ENCODE data around the gene PSRC1.

Gene PSRC1

DNA sequence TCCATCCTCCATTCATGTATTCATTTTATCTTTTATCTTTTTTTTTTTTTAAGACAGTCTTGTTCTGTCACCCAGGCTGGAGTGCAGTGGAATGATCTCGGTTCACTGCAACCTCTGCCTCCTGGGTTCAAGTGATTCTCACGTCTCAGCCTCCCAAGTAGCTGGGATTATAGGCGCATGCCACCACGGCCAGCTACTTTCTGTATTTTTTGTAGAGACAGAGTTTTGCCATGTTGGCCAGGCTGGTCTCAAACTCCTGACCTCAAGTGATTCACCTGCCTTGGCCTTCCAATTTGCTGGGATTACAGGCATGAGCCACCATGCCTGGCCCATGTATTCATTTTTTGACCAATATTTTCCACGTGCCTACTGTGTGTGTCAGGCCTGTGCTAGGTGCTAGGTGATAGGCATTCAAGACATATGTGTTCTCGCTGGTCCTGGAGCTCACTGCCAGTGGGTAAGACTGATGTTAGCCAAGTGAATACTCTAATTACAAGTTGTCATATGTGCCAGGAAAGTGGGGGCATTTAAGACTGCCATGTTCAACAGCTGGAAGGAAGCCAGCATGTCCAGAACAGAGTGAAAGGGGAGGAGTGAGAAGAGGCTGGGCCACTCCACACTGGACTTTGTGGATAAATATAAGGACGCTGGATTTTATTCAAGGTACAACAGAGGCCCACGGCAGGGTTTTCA, 38.9 kb downstream of the PSRC1 start:
- H3K27ac ChIP-seq, result no peak overlapping the region
- TF ChIP-seq ZFX (IDR thresholded peaks at IDR 0.05; ENCODE audit: borderline replicate concordance), result no peak

DNA sequence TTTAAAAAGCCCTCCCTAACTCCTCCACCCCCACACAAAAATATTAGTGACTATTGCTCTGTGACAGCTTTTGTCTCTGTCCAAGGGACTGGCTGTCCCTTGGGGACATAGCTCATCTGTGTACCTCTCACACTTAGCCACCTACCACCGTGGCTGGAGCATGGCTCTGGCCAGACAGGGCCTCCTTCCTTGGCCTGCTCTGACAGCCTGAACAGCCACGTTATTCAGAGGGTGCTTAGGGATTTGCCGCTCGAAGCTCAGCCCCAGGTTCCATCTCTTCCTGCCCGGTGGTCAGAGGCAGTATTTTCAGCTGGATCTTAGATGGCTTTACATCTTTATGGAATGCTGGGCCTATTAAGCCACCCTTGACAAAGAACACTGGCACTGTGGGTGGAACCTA, 39.7 kb downstream of the PSRC1 start:
- no peak for TF ChIP-seq ZFX (IDR thresholded peaks at IDR 0.05; ENCODE audit: borderline replicate concordance)
- TF ChIP-seq, protein P1, sequence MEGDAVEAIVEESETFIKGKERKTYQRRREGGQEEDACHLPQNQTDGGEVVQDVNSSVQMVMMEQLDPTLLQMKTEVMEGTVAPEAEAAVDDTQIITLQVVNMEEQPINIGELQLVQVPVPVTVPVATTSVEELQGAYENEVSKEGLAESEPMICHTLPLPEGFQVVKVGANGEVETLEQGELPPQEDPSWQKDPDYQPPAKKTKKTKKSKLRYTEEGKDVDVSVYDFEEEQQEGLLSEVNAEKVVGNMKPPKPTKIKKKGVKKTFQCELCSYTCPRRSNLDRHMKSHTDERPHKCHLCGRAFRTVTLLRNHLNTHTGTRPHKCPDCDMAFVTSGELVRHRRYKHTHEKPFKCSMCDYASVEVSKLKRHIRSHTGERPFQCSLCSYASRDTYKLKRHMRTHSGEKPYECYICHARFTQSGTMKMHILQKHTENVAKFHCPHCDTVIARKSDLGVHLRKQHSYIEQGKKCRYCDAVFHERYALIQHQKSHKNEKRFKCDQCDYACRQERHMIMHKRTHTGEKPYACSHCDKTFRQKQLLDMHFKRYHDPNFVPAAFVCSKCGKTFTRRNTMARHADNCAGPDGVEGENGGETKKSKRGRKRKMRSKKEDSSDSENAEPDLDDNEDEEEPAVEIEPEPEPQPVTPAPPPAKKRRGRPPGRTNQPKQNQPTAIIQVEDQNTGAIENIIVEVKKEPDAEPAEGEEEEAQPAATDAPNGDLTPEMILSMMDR (IDR thresholded peaks at IDR 0.05), result no peak
- no peak overlapping the region for H3K27ac ChIP-seq

DNA sequence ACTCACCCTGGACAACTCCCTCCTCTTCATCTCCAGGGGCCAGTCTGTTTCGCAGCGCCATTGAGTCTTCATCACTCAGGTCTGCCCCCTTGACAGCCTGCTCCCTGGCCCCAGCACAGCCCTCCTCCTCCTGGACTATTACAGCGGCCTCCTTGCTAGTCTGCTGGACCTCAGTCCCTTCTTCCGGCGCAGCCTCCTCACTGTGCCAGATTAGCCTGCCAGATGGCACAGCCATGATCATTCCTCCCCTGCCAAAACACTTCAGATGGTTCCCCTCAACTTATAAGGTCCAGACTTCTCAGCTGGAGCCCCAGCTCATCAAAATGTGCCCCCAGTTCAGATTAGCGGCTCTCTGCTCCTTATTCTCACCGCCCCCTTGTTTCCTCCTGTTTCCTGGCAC, 40.6 kb downstream of the PSRC1 start:
- no peak overlapping the region for H3K27ac ChIP-seq
- no peak for TF ChIP-seq ZFX (IDR thresholded peaks at IDR 0.05; ENCODE audit: borderline replicate concordance)
- TF ChIP-seq, protein P1 (IDR thresholded peaks at IDR 0.05), result no peak

DNA sequence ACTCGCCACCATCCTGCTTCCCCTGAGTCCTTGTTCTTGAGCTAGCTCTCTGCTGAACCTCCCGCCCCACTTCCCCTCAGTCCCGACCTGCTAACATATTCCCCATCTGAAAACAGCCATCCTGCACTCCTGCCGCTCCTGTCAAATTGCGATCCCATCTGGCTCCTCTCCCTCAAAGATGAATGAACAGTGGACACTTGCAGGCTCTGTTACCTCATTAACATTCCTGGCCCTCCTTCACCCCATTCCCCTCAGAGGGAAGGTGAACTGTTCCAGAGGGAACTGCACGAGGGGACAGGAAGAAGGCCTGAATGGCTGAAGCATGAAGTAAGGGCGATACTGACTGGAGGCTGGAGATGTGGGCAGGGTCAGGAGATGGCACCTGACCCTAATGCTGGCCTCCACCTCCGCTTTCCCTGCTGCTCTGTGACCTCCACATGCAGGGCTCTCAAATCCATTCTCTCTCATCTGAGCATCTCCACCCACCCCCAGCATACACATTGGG, 41.1 kb downstream of the PSRC1 start:
- TF ChIP-seq ZFX (IDR thresholded peaks at IDR 0.05; ENCODE audit: borderline replicate concordance), result no peak
- TF ChIP-seq, protein P1 (IDR thresholded peaks at IDR 0.05), result no peak

DNA sequence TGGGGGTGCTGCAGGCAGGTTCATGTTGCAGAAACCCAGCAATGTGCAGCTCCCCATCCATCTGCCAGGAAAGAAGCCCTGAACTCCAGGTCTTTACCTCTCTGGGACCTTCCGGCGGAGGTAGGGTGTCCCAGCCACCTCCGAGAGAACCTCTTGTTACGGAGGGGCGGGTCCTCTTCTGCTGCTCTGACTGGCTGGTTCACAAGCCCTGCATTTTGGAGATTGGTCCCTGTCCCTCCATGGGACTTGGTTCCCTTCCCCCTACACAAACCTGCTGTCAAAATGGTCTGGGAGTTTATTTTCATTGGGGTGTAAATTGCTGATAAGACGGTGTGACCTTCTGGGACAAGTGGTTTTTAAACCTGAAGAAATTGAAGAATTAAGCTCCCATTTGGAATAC, 41.6 kb downstream of the PSRC1 start:
- no peak for TF ChIP-seq ZFX (IDR thresholded peaks at IDR 0.05; ENCODE audit: borderline replicate concordance)
- no peak overlapping the region for H3K27ac ChIP-seq

More for the DNA sequence above, 41.1 kb downstream of the PSRC1 start:
- H3K27ac ChIP-seq, result no peak overlapping the region

DNA sequence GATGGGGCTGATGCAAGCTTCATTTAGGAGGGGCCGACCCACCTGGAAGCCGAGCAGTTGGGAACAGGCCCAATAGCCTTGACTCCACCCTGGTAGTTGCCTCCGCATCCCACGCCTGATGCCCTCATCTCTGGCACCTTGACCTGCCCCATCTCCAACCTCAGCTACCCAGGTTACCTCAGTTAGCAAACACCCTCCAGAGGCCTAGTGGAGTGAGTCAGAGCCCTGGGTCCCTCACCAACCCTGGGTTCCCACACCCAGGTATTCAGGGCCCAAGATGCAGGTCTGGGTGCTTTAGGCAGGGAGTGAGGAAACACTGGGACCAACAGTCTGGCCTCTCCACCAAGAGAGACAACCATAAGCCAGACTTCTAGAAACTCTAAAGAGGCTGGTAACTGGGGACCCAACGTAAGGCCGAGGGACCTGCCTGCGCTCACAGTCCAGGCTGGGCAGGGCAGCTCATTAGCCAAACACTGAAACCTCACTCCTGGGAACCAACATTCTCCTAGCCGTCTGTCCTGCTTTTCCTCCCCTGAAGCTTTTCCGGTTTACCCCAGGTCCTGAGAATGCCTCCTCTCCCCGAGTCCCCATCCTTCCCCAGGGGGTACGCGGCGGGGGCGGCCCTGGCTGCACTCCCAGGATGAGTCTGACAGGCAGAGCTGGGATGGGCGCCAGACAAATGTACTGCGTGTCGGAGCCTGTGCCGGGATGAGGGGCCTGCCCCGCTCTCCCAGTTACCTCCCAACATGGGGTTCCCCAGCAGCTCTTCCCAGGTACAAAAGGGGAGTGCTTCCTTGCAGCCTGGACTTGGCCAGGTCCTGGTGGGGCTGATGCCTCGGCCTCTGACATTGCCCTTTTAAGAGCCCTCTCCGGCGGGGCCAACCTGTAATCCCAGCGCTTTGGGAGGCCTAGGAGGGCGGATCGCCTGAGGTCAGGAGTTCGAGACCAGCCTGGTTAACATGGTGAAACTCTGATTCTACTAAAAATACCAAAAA, 42.5 kb downstream of the PSRC1 start:
- H3K27ac ChIP-seq, result peak overlapping the region; percentile 60
- no peak for TF ChIP-seq ZFX (IDR thresholded peaks at IDR 0.05; ENCODE audit: borderline replicate concordance)
- TF ChIP-seq, protein P1 (IDR thresholded peaks at IDR 0.05), result no peak

DNA sequence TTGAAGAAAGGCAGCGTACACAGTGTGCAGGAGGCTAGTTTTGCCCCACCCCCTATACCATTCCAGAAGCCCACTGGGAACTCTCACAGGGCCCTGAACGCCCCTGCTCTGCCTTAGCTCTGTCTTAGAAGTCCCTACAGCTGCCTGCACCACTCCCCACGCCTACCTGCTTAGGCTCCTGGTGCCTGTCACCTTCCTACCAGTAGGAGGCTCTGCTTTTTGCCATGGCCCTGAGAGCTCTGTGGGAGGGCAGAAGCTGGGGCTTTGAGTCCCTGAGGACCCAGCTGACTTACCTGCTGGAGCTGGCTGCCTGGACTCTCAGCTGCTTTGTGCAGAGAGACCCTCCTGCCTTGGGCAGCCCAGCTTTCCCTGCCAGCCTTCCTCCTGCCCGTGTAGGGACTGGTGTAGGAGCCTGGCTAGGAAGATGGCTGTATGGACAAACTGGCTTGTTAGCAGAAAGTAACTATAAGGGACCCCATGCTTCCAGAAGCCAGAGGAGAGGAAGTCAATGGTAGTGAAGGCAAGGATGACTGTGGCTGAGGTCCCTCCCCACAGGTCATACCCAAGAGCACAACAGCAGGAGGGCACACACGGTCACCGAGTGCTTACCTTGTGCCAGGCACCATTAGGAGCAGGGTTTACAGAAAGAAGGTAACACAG, 43.4 kb downstream of the PSRC1 start:
- no peak for TF ChIP-seq ZFX (IDR thresholded peaks at IDR 0.05; ENCODE audit: borderline replicate concordance)
- TF ChIP-seq, protein P1 (IDR thresholded peaks at IDR 0.05), result peak; percentile 79
- peak overlapping the region; percentile 60 for H3K27ac ChIP-seq

Data from 22Rv1 (cell line).